ENCODE data around the gene TMEM214.

The TMEM214 gene

GRCh38 chr2:27032495-27033252 lies at the start of gene TMEM214:
Gene TMEM214 (plus strand): TSS chr2:27032965. CDS start chr2:27033016, 51 bp downstream.
- peaks cover 30% of the 10 kb centered on the region for H3K4me1 Mint-ChIP-seq
- H3K27me3 Mint-ChIP-seq (ENCODE audit: low read depth, poor library complexity) = peaks cover 3% of the 10 kb centered on the region
- DNase-seq = peak; percentile 90
- peak; percentile 17 for TF ChIP-seq CTCF (IDR thresholded peaks at IDR 0.05)
- peak within 1 kb of the TSS; percentile 71 for H3K27ac Mint-ChIP-seq
- peaks cover 43% of the 10 kb centered on the region for H3K36me3 Mint-ChIP-seq (ENCODE audit: low read depth)
- no peaks in the 10 kb centered on the region for H3K9me3 Mint-ChIP-seq
- H3K4me3 Mint-ChIP-seq = peak within 1 kb of the TSS; percentile 94

- DNase-seq = no peak
- Mint-ChIP-seq H3K4me1 (no peaks in the 10 kb centered on the region), H3K36me3 (ENCODE audit: low read depth) (no peaks in the 10 kb centered on the region), H3K27me3 (ENCODE audit: low read depth, poor library complexity) (peaks cover 14% of the 10 kb centered on the region), H3K4me3 (no peak overlapping the region), H3K9me3 (no peaks in the 10 kb centered on the region), H3K27ac (no peak overlapping the region)
- no peak for TF ChIP-seq CTCF (IDR thresholded peaks at IDR 0.05)
Observed at GRCh38 chr2:26983746-26984145, 49.0 kb upstream of the TMEM214 start.

- H3K4me3 Mint-ChIP-seq = no peak overlapping the region
- TF ChIP-seq CTCF (IDR thresholded peaks at IDR 0.05) = no peak
- H3K27ac Mint-ChIP-seq = no peak overlapping the region
- DNase-seq = no peak
- H3K27me3 Mint-ChIP-seq (ENCODE audit: low read depth, poor library complexity) = peaks cover 15% of the 10 kb centered on the region
- H3K4me1 Mint-ChIP-seq = no peaks in the 10 kb centered on the region
- H3K36me3 Mint-ChIP-seq (ENCODE audit: low read depth) = no peaks in the 10 kb centered on the region
- H3K9me3 Mint-ChIP-seq = no peaks in the 10 kb centered on the region
Observed at GRCh38 chr2:26985807-26986206, 47.0 kb upstream of the TMEM214 start.

GRCh38 chr2:26986576-26986975 lies 46.2 kb upstream of the TMEM214 start:
- H3K9me3 Mint-ChIP-seq = no peaks in the 10 kb centered on the region
- no peak overlapping the region for H3K4me3 Mint-ChIP-seq
- no peaks in the 10 kb centered on the region for H3K4me1 Mint-ChIP-seq
- no peak overlapping the region for H3K27ac Mint-ChIP-seq
- TF ChIP-seq CTCF (IDR thresholded peaks at IDR 0.05) = no peak
- no peaks in the 10 kb centered on the region for H3K36me3 Mint-ChIP-seq (ENCODE audit: low read depth)
- peaks cover 15% of the 10 kb centered on the region for H3K27me3 Mint-ChIP-seq (ENCODE audit: low read depth, poor library complexity)
- DNase-seq = no peak

GRCh38 chr2:26988058-26988860 lies 44.5 kb upstream of the TMEM214 start:
- Mint-ChIP-seq H3K27ac (no peak overlapping the region), H3K27me3 (ENCODE audit: low read depth, poor library complexity) (peaks cover 12% of the 10 kb centered on the region), H3K9me3 (no peaks in the 10 kb centered on the region), H3K36me3 (ENCODE audit: low read depth) (no peaks in the 10 kb centered on the region), H3K4me3 (no peak overlapping the region), H3K4me1 (no peaks in the 10 kb centered on the region)
- TF ChIP-seq CTCF (IDR thresholded peaks at IDR 0.05) = no peak
- no peak for DNase-seq

Measured in nephron progenitor cell (in vitro differentiated cells).